ENCODE results near the gene MPI.
A peak's percentile ranks its signal among the peaks of the same experiment; 100 is the strongest.
"Not testable (repeated sequence)": the region's sequence is repeated elsewhere in the genome, so short reads cannot be mapped to it uniquely, and the experiment has no call there.

The MPI gene

GRCh38 chr15:74893627-74894026 is 3.8 kb downstream of the MPI start:
- no peak for DNase-seq

- DNase-seq: not testable (repeated sequence)
Observed at GRCh38 chr15:74894383-74894782, 4.5 kb downstream of the MPI start.

- DNase-seq: no peak
Observed at GRCh38 chr15:74895830-74896229, 6.0 kb downstream of the MPI start.

- DNase-seq: no peak
Observed at GRCh38 chr15:74896316-74896715, 6.5 kb downstream of the MPI start.

GRCh38 chr15:74897300-74897701 is 7.5 kb downstream of the MPI start:
- no peak for DNase-seq

GRCh38 chr15:74901612-74902063 is 11.8 kb downstream of the MPI start:
- peak; percentile 43 for DNase-seq

GRCh38 chr15:74902295-74903075 is 12.6 kb downstream of the MPI start:
- DNase-seq: no peak

- no peak for DNase-seq
Observed at GRCh38 chr15:74903676-74904075, 13.8 kb downstream of the MPI start.

GRCh38 chr15:74904190-74904805 is 14.5 kb downstream of the MPI start:
- no peak for DNase-seq

- peak; percentile 27 for DNase-seq
Observed at GRCh38 chr15:74906067-74906449, 16.2 kb downstream of the MPI start.

- peak; percentile 77 for DNase-seq
Observed at GRCh38 chr15:74906450-74907162, 16.8 kb downstream of the MPI start, which contains the start of gene FAM219B. Gene FAM219B (minus strand): TSS chr15:74906851. CDS start chr15:74906800, 51 bp downstream.

GRCh38 chr15:74907163-74907870 is 17.5 kb downstream of the MPI start:
- no peak for DNase-seq

GRCh38 chr15:74908635-74909034 is 18.8 kb downstream of the MPI start:
- DNase-seq: no peak

- no peak for DNase-seq
Observed at GRCh38 chr15:74913041-74913440, 23.2 kb downstream of the MPI start.

- not testable (repeated sequence) for DNase-seq
Observed at GRCh38 chr15:74913799-74914198, 24.0 kb downstream of the MPI start.

- DNase-seq: no peak
Observed at GRCh38 chr15:74917676-74918075, 27.8 kb downstream of the MPI start.

- no peak for DNase-seq
Observed at GRCh38 chr15:74920456-74920855, 30.6 kb downstream of the MPI start.

- no peak for DNase-seq
Observed at GRCh38 chr15:74924525-74924924, 34.7 kb downstream of the MPI start.

GRCh38 chr15:74928771-74929198 is 38.9 kb downstream of the MPI start:
- no peak for DNase-seq

- DNase-seq: no peak
Observed at GRCh38 chr15:74933573-74933972, 43.7 kb downstream of the MPI start.

- not testable (repeated sequence) for DNase-seq
Observed at GRCh38 chr15:74935193-74935592, 45.4 kb downstream of the MPI start.

GRCh38 chr15:74937272-74937589 is 47.4 kb downstream of the MPI start:
- no peak for DNase-seq

All from stimulated activated CD4-positive, alpha-beta T cell treated with anti-CD3 and anti-CD28 coated beads, Interleukin-12 subunit alpha, Interleukin-12 subunit beta, amount 100 ng/mL, for 4 hours (primary cell).